GM18951 (cell line): Measurements from ENCODE around the gene GRHL1.
A peak's percentile ranks its signal among the peaks of the same experiment; 100 is the strongest.
"Not testable (repeated sequence)": the region's sequence is repeated elsewhere in the genome, so short reads cannot be mapped to it uniquely, and the experiment has no call there.

ENCODE experiments used
- POLR2A ChIP-seq: IDR thresholded peaks from 4 replicates; pipeline ENCODE4 v1.6.1; 2011; ENCODE audit warnings: mild to moderate bottlenecking; ENCODE audit not compliant: insufficient read length, insufficient read depth; ENCODE audit errors: extremely low read depth
- in situ Hi-C: fragments of 300-500 bp; cut with MboI; formaldehyde crosslinking; loops from one replicate; pipeline ENCODE4 v1.12.0; 2022; ENCODE audit warnings: low sequenced_read_pairs, mixed read lengths, inconsistent platforms; ENCODE audit not compliant: unreplicated experiment

Gene GRHL1

DNA sequence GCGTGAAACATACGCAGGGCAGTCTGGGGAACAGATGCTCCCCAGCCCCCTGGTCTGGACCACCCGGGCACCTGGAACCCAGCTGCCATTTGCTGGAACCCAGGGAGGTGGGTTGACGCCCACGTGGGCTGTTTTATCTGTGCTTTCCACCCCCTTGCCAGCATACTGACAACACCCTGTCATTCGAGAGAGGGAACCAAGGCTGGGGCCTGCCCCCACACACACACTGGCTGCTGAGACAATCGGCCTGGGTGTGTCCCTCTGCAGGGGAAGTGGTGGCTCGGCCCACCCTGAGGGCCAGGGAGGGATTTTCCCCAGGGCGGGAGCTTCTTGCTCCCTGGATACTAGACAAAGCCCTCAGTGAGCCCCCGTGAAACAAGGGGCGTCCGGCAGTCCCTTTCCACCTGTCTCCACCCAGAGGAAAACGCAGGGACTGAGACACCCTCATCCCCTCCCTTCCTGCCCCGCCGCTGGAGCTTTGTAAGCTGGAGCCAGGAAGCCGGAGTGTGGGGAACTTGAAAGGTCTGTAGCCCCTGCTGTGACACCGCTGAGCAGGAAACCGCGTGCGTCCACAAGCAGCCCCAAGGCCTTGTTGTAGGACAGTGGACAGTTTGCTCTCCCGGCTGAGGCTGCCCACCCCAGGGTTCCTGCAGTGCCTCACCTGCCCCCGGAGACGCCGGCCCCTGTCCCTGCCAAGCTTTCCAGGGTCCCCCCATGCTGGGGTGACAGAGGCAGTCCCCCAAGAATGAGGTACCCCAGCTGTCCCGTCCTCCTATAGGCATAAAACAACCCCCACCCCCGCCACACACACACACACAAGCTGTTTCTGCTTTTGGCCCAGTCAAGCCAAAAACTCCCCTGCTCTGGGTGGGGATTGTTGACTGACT, 77.7 kb downstream of the GRHL1 start:
- in situ Hi-C loops, result no loop called here
- TF ChIP-seq POLR2A, result peak; percentile 14

- TF ChIP-seq POLR2A, result no peak
- in situ Hi-C loops, result no loop called here
These were observed 78.4 kb downstream of the GRHL1 start for GRCh38 chr2:10029875-10030223.

GRCh38 chr2:10030311-10030736, 78.8 kb downstream of the GRHL1 start:
- TF ChIP-seq POLR2A, result no peak
- in situ Hi-C loops, result no loop called here

GRCh38 chr2:10030798-10031197, 79.3 kb downstream of the GRHL1 start:
- in situ Hi-C loops, result not testable (repeated sequence)

DNA sequence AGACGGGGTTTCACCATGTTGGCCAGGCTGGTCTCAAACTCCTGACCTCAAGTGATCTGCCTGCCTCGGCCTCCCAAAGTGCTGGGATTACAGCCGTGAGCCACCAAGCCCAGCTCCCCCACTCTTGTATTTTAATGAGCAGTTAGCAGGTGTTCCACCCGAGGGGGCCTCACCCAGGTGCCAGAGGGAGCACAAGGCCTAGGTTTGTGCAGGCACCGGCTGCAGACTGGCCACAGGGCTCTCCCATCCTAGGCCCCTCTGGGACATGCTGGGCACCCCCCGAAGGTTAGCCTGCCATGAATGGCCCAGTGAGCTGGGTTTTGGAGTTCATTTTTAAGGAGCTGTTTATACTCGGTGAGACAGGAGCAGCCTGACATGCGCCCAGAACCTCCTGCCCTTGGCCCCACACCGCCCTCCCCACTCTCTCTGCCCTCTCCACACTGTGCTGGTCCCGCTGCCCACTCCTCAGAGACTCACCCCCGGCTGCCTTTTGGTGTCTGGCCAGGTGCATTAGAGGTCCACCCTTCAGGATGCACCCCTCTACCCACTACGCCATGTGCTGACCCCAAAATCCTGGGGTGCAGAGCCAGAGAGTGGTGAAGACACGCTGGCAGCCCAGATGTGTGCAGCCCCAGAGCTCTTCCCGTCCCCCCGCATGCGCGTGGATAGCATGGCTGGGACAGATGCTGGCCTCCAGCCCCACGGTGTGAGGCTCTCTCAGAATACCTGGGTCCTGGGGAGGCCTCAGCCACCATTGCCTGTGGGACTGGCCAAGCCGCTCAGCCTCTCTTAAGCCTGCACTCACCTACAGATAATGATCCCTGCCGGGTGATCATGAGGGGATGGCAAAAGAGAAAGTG, 80.6 kb downstream of the GRHL1 start:
- no peak for TF ChIP-seq POLR2A
- in situ Hi-C loops, result no loop called here

- in situ Hi-C loops, result no loop called here
- no peak for TF ChIP-seq POLR2A
These were observed 81.2 kb downstream of the GRHL1 start for GRCh38 chr2:10032746-10033105.

- in situ Hi-C loops, result no loop called here
- TF ChIP-seq POLR2A, result no peak
These were observed 81.9 kb downstream of the GRHL1 start for GRCh38 chr2:10033251-10034006.

DNA sequence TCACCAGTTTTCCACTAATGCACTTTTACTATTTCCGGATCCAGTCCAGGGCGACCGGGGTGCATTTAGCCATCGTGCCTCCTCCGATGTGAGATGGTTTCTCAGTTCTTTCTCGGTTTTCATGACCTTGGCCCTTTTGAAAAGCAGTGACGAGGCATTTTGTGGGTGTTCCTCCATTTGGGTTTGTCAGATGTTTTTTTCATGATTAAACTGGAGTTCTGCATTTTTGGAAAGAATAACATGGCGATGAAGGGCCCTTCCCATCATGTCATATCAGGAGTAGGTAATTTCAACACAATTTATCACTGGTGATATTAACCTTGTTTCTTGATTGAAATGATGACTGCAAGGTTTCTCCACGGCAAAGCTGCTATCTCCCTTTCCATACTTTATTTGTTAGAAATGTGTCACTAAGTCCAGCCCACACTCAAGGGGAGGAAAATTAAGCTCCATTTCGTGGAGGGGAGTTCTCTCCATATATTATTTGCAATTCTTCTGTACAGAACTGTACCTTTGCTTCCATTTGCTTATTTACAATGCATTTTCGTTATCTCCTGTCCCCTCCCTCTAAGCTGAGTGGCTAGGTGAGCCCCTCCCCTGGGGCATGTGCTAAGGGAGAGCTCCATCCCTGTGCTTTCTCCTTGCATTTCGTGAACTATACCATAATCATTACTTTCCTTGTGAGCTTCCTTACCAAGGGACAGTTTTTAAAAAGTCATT, 83.0 kb downstream of the GRHL1 start:
- in situ Hi-C loops, result no loop called here

DNA sequence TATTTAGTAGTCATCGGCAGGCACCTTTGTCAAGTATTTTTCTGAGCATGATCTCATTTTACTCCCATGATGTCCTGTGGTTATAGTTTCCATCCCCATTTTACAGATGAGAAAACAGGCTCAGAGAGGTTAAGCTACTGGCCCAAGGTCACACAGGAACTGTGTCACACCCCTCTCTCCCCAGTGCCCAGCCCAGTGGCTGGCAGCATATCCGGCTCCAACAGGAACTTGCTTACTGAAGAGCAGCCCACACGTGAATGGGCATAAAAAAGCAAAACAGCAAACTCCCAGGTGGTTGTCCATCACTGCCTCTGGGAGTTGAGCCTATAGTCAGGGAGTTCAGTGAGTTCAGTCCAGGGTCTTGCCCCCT, 83.5 kb downstream of the GRHL1 start:
- in situ Hi-C loops, result no loop called here
- TF ChIP-seq POLR2A, result no peak

More for the DNA sequence above, 83.0 kb downstream of the GRHL1 start:
- TF ChIP-seq POLR2A, result no peak

DNA sequence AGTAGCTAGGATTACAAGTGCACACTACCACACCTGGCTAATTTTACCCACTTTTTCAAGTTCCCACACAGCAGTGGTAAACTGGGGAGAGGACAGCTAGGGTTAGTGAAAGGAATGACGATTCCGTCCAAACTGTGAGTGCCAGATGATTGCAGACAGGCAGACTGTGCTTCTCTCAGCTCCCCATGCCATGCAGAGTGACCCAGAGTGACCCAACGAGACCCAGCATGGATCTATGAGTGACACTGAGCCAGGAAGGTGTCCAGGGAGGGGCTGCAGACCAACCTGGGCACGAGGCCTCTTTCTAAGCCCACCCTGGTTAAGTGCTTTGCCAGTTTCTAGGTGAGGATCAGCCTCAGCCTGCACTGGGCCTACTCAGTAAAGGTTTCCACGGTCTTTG, 84.1 kb downstream of the GRHL1 start:
- no peak for TF ChIP-seq POLR2A
- in situ Hi-C loops, result no loop called here

DNA sequence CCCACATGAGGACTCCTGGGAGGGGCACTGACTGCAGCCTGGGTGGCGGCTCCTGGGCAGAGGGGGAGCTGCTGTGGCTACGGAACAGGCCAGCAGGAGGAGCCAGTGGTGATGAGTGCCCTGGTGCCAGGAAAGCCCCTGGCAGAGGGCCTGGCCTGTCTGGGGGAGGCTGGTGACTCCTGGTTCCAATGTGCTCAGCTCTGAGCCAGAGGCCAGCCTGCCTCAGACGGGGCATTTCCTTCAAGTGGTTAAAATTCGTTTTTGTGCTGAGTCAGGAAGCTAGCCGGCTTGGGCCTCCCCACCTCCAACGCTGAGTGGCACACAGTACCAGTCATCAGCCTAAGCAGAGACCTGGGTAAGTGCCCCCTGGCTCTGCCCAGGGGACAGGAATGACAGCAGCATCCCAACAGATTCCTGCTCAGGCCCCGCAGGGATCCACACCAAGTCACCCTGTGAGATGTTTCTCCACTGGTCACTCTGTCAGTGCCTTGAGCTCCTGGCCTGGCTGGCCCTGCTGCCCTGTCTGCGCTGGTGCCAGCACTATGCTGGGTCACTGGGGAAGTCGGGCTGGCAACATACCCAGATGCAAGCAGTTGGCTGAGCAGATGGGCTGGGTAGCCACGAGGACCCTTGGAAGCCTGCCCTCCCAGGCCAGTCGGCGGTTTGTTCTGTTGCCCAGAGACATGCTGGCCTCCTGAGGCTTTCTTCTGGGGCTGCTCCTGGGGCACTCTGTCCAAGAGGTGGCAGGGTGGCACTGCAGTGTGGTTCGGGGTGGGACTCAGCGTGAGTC, 84.8 kb downstream of the GRHL1 start:
- in situ Hi-C loops, result no loop called here

DNA sequence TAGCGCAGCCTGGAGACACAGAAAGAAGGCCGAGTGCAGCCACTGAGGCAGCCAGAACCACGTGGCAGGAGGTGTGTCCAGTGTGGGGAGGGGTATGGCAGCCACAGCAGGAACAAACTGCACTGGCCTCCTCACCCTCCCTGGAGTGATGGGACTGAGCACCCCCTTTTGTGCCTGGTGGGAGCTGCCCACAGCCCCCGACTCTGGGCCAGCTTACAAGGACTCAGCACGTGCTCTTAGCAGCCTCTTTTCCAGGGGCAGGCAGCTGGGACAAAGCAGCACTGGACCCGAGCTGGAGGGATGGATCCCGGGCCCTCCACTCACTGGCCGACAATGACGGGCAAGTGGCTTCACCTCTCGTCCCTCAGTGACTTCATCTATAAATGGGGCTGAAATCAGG, 86.6 kb downstream of the GRHL1 start:
- in situ Hi-C loops, result no loop called here
- TF ChIP-seq POLR2A, result no peak

More for the DNA sequence above, 84.8 kb downstream of the GRHL1 start:
- no peak for TF ChIP-seq POLR2A
